Left renal cortex interstitium (tissue), 4 donors: ENCODE data around the gene GAN. TPM values are rescaled to one million over a fixed set of nuclear protein-coding genes. Genes with fewer than 3 reads are reported as not detected.
"Not testable (repeated sequence)": the region's sequence is repeated elsewhere in the genome, so short reads cannot be mapped to it uniquely, and the experiment has no call there.

ENCODE experiments used
- DNase-seq, 4 donors: peaks; one replicate each; pipeline ENCODE4 v3.0.0-alpha.2; 2013; ENCODE audit warnings: low read depth in 4 of 4, low spot score in 2 of 4, missing footprints in 1 of 4
- polyA plus RNA-seq, 4 donors: library from polyadenylated mRNA; unstranded; fragments of 120-200 nt; gene quantifications; one replicate each; pipeline ENCODE4 v1.2.1, GENCODE V29; 2013; ENCODE audit not compliant: insufficient read length in 4 of 4

GAN gene
- polyA plus RNA-seq, 4 donors = 2.2 to 3.8 (median 2.7) TPM

DNA sequence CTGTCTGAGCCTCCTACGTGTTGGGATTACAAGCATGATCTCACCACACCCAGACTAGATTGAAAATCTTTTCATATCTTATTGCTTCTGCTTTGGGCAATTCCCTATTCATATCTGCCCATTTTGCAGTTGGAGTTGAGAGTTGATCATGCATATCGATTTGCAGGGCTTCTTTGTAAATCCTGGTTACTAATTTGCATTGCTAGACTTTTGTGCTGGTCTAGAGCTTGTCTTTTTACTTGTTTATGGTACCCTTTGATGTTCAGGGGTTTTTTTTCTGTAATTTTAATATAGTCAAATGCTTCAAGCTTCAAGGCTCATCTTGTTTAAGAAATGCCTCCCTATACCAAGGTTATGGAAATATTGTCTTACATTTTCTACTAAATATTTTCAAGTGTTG lies 106.4 kb downstream of the GAN start:
- no peak for DNase-seq

- DNase-seq = no peak
Observed at GRCh38 chr16:81421536-81421935, 106.8 kb downstream of the GAN start.

- not testable (repeated sequence) for DNase-seq
Observed at GRCh38 chr16:81422153-81422552, 107.4 kb downstream of the GAN start.

DNA sequence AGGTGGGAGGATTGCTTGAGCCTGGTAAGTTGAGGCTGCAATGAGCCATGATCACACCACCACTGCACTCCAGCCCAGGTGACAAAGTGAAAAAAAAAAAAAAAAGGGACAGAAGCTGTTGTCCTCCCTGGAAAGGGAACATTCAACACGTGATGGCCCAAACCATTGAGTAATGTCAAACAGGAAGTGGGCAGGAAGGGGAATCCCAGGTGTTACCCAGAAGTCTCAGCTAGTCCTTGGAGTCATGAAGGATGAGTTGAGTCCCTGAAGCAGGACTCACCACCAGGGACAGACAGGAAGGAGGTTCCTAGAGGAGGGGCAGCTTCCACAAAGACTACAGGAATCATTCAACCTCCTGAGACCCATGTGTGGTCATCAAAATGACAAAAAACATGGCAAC lies 110.0 kb downstream of the GAN start:
- DNase-seq = no peak

DNA sequence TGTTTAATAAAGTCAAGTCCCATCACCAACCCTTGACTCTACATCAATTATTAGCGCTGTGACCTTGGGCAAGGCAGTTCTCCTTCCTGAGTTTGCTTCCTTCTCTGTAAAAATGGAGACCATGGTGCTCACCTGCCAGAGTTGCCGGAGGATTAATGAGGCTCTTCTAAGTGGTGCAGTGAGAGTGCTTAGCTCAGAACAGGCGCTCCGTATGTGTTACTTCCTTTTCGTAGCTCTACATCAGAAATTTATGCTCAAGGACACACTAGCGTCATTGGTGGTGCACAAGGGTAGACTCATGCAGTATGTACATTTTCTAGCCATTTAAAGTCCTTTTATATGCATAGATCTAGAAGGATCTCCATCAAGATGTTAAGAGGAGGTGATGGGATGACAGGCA lies 112.5 kb downstream of the GAN start:
- DNase-seq = no peak

DNA sequence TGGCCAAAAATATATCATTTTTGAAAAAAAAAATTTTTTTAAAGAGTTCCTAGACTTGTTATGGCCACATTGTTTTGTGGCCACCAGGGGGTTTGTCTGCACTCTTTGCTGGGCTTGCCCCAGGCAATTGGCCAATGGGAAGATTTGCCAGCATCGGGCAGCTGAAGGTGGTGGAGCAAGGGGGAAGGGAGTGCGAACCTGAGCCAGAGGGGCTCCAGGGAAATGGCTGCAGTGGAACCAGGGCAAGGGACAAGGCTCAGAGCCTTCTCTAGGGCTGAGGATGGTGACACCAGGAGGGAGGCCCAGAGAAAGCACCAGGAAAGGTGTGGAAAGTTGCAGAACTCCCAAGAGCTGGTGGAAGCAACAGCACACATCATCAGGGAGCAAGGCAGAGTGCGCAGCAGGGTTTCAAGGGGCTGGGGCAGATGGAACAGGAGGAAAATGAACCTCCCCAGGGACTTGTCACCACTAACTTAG lies 114.3 kb downstream of the GAN start:
- DNase-seq = no peak

- no peak for DNase-seq
Observed at GRCh38 chr16:81431554-81432353, 117.0 kb downstream of the GAN start.

DNA sequence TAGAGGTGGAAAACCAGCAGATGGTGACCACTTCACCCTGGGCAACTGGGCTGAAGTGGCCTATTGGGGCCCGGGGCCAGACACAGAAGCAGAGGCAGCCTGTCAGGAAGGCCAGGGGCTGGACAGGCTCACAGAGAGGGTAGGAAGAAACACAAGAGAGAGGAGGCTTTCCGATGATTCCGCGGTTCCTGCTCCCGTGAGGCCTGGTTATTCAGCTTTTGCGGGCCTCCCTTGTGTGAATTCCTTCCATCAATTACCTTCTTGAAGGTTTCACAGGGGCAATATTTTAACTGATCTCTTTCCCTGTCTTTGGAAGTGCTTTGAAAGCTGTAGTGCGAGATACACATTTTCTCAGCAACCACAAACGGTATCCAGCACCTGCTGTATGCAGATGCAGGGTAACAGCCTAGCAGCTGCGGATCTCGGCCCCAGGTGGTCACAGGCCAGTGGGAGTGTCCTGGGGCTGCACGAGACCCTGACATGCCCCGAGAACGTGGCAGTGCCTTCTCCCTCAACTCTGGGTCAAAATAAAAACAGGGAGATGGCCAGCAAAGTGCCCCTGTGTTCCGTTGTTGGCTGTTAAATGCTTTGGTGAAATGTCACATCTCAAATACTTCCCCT lies 118.3 kb downstream of the GAN start:
- DNase-seq = no peak

DNA sequence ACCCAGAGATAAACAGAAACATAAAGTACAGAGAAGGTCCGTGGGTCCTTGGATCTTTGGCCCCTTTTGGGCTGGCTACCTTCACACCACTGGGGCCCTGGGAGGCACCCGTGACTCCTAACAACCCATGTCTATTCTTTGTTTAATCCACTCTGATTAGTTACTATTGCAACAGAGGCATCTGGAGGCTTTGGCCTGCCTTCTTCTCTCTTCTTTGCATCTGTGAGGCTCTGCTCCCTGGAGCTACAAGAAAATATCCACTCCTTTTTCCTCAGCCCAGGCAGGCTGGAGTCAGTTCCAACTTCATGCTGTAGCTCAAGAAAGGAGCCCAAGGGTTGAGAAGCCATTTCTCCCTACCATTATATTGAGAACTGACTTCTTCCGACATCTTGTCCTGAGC lies 120.3 kb downstream of the GAN start:
- DNase-seq = no peak

- DNase-seq = no peak
Observed at GRCh38 chr16:81435567-81435966, 120.8 kb downstream of the GAN start.

GRCh38 chr16:81436386-81436785 lies 121.6 kb downstream of the GAN start:
- DNase-seq = no peak

DNA sequence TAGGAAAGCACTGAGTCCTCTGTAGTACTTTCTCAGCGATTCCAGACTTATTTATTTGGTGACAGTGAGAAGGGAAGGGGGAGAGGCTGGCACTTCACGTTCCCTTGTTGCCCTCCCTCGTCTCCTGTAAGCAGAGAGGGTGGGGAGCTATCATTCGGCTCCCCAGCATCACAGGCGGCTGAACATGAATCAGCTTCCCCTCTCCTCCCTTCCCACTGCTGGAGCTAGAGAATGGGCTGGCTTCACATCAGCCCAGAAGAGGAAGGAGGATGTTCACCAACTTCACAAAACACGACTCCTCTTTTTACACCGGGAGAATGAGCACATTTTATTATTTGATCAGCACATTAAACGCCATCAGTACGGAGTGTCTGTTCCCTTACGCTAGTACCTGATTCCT lies 123.1 kb downstream of the GAN start:
- no peak for DNase-seq

Other genes starting within 250 kb of the GAN start
- gene C16orf46, start 237.7 kb upstream of the GAN start, polyA plus RNA-seq = 1 to 10 TPM; 1.4 to 3.2 (median 1.9) TPM
- gene GCSH, start 218.6 kb upstream of the GAN start, polyA plus RNA-seq = 100 to 1,000 TPM in 1 of 4 donors, 10 to 100 TPM in 3; 77.8 to 102 (median 96.7) TPM
- gene BCO1, start 76.3 kb upstream of the GAN start, polyA plus RNA-seq = 1 to 10 TPM; 1.5 to 3.0 (median 2.6) TPM
- gene CMIP, start 129.8 kb downstream of the GAN start, polyA plus RNA-seq = 10 to 100 TPM; 39.5 to 53.2 (median 42.3) TPM